SK-N-SH (cell line): ENCODE data around the gene SHB. TPM values are rescaled to one million over a fixed set of nuclear protein-coding genes. Genes with fewer than 3 reads are reported as not detected.

Experiments
- CTCF ChIA-PET: fragments of 300-600, 350-600 bp; formaldehyde crosslinking; extraction: SDS; loops from one replicate; lab custom pipeline; 2021; lab: Yijun Ruan, JAX
- POLR2A ChIA-PET: fragments of 350-600 bp; sonication (Branson Sonifier 250); formaldehyde crosslinking; extraction: SDS; loops from one replicate; lab custom pipeline; 2020; ENCODE audit warnings: antibody characterized with exemption, inconsistent platforms; lab: Yijun Ruan, JAX
- DNase-seq: peaks from one replicate; pipeline ENCODE4 v3.0.0; 2012
- H2AFZ ChIP-seq: fragments of 200-600 bp; sonication (generic); 2 replicates; pipeline ENCODE4 v1.8.1; 2016; ENCODE audit warnings: antibody characterized with exemption, mild to moderate bottlenecking, low read depth
- H3F3A ChIP-seq: fragments of 200-600 bp; sonication (generic); replicated peaks from 2 replicates; pipeline ENCODE3; 2016; ENCODE audit warnings: antibody characterized with exemption, mild to moderate bottlenecking; ENCODE audit not compliant: insufficient read depth
- H3K27ac ChIP-seq, 2 experiments: fragments of 200-500 bp in 1 of 2; fragments of 200-600 bp in 1 of 2; sonication (Bioruptor generic) in 1 of 2; sonication (generic), shearing (Covaris generic) in 1 of 2; 2 replicates each; pipeline versions ENCODE4 v1.5.1 to v1.6.1; 2014 to 2016; ENCODE audit warnings: low read depth in 2 of 2, inconsistent platforms in 1 of 2, low read length in 1 of 2, mild to moderate bottlenecking in 1 of 2, mixed read lengths in 1 of 2
- H3K27me3 ChIP-seq: fragments of 200-600 bp; sonication (generic), shearing (Covaris generic); 2 replicates; pipeline ENCODE4 v1.6.1; 2016; ENCODE audit warnings: mixed run types; ENCODE audit not compliant: insufficient read depth
- H3K36me3 ChIP-seq, 2 experiments: fragments of 200-500 bp in 1 of 2; fragments of 200-600 bp in 1 of 2; sonication (Bioruptor generic) in 1 of 2; sonication (generic) in 1 of 2; replicated peaks in 1 of 2; 2 replicates each; pipeline versions ENCODE3 to v1.5.1; 2014 to 2016; ENCODE audit warnings: low read length in 1 of 2, mild to moderate bottlenecking in 1 of 2; ENCODE audit not compliant: insufficient read depth in 2 of 2, control insufficient read depth in 1 of 2
- H3K4me1 ChIP-seq, 2 experiments: fragments of 200-500 bp in 1 of 2; fragments of 200-600 bp in 1 of 2; sonication (Bioruptor generic) in 1 of 2; sonication (generic), shearing (Covaris generic) in 1 of 2; 2 replicates each; pipeline versions ENCODE4 v1.5.1 to v1.6.1; 2014 to 2016; ENCODE audit warnings: low read depth in 1 of 2, low read length in 1 of 2, mixed run types in 1 of 2; ENCODE audit not compliant: insufficient read depth in 2 of 2, control insufficient read depth in 1 of 2
- H3K4me2 ChIP-seq: fragments of 200-600 bp; sonication (generic), shearing (Covaris generic); 2 replicates; pipeline ENCODE4 v1.6.1; 2017; ENCODE audit warnings: mixed run types
- H3K4me3 ChIP-seq, 2 experiments: fragments of 200-500 bp in 1 of 2; fragments of 200-600 bp in 1 of 2; sonication (Bioruptor generic) in 1 of 2; sonication (generic), shearing (Covaris generic) in 1 of 2; 2 replicates each; pipeline versions ENCODE4 v1.5.1 to v1.8.1; 2014 to 2016; ENCODE audit warnings: low read depth in 2 of 2, inconsistent platforms in 1 of 2, low read length in 1 of 2, mild to moderate bottlenecking in 1 of 2, mixed read lengths in 1 of 2, moderate library complexity in 1 of 2
- H3K79me2 ChIP-seq: fragments of 200-600 bp; sonication (generic); 2 replicates; pipeline ENCODE4 v1.8.1; 2017; ENCODE audit warnings: mild to moderate bottlenecking; ENCODE audit not compliant: insufficient read depth
- H3K9ac ChIP-seq: fragments of 200-600 bp; sonication (generic); 2 replicates; pipeline ENCODE4 v1.6.1; 2017; ENCODE audit warnings: mixed run types
- H3K9me2 ChIP-seq: fragments of 200-600 bp; sonication (generic); 2 replicates; pipeline ENCODE4 v1.6.1; 2017; ENCODE audit warnings: mixed run types
- H3K9me3 ChIP-seq: fragments of 200-600 bp; sonication (generic); 2 replicates; pipeline ENCODE4 v1.6.1; 2017; ENCODE audit warnings: mixed run types, mild to moderate bottlenecking, moderate library complexity
- H4K20me1 ChIP-seq: fragments of 200-600 bp; sonication (generic); 2 replicates; pipeline ENCODE4 v1.6.1; 2017; ENCODE audit warnings: mild to moderate bottlenecking, mixed run types; ENCODE audit not compliant: insufficient read depth
- CHD2 ChIP-seq: fragments of 150-350 bp; IDR thresholded peaks from 2 replicates; pipeline ENCODE4 v1.6.1; 2018; ENCODE audit warnings: low read length; ENCODE audit not compliant: partially characterized antibody
- ELF1 ChIP-seq: IDR thresholded peaks from 2 replicates; pipeline ENCODE4 v1.4.0; 2012
- EP300 ChIP-seq, 2 experiments: IDR thresholded peaks; 2 replicates each; pipeline versions ENCODE4 v1.4.0 to v1.6.1; 2012; ENCODE audit warnings: borderline replicate concordance in 1 of 2, low read depth in 1 of 2, low read length in 1 of 2
- FOSL2 ChIP-seq: IDR thresholded peaks from 2 replicates; pipeline ENCODE4 v1.4.0; 2012; ENCODE audit warnings: low read depth, mild to moderate bottlenecking, moderate library complexity, borderline replicate concordance
- FOXJ3 ChIP-seq: sonication (generic); formaldehyde crosslinking; IDR thresholded peaks from 2 replicates; pipeline ENCODE4 v1.5.1; 2020; ENCODE audit warnings: mild to moderate bottlenecking, missing genetic modification reagents
- GATA2 ChIP-seq: sonication (generic); formaldehyde crosslinking; IDR thresholded peaks from 2 replicates; pipeline ENCODE4 v1.5.0; 2020; ENCODE audit warnings: mild to moderate bottlenecking, missing genetic modification reagents
- JUND ChIP-seq: IDR thresholded peaks from 2 replicates; pipeline ENCODE4 v1.4.0; 2012
- MAX ChIP-seq: IDR thresholded peaks from 2 replicates; pipeline ENCODE4 v1.4.0; 2012; ENCODE audit warnings: low read depth
- NFIC ChIP-seq: IDR thresholded peaks from 2 replicates; pipeline ENCODE4 v1.4.0; 2012; ENCODE audit warnings: borderline replicate concordance
- NRF1 ChIP-seq: IDR thresholded peaks from 2 replicates; pipeline ENCODE4 v1.6.1; 2012; ENCODE audit warnings: low read depth, mild to moderate bottlenecking, low read length
- PBX3 ChIP-seq: IDR thresholded peaks from 2 replicates; pipeline ENCODE4; 2012
- POLR2AphosphoS5 ChIP-seq: IDR thresholded peaks from 2 replicates; pipeline ENCODE4 v1.6.1; 2012; ENCODE audit warnings: low read depth, low read length
- RCOR1 ChIP-seq: fragments of 150-350 bp; IDR thresholded peaks from 2 replicates; pipeline ENCODE4 v1.6.1; 2017; ENCODE audit warnings: antibody characterized with exemption, low read length
- REST ChIP-seq: IDR thresholded peaks from 2 replicates; pipeline ENCODE4 v1.6.1; 2012; ENCODE audit warnings: mild to moderate bottlenecking, low read depth, low read length, moderate library complexity
- RFX5 ChIP-seq: IDR thresholded peaks from 2 replicates; pipeline ENCODE4 v1.6.1; 2012; ENCODE audit warnings: mild to moderate bottlenecking, improper control_type of control experiment, low read length
- SIN3A ChIP-seq: IDR thresholded peaks from 2 replicates; pipeline ENCODE4 v1.6.1; 2012; ENCODE audit warnings: low read depth, mild to moderate bottlenecking, low read length, moderate library complexity, borderline replicate concordance
- TCF12 ChIP-seq: IDR thresholded peaks from 2 replicates; pipeline ENCODE4 v1.4.0; 2012
- TEAD4 ChIP-seq: IDR thresholded peaks from 2 replicates; pipeline ENCODE4 v1.4.0; 2012; ENCODE audit warnings: mild to moderate bottlenecking, borderline replicate concordance; ENCODE audit not compliant: insufficient read depth
- ZBTB33 ChIP-seq: IDR thresholded peaks from 2 replicates; pipeline ENCODE4 v1.4.0; 2012; ENCODE audit warnings: low read depth, borderline replicate concordance
- WGBS: methylation state at CpG from one replicate; pipeline ENCODE4 v1.1.6; 2017; ENCODE audit warnings: low lambda C conversion rate; 5-methylcytosine and 5-hydroxymethylcytosine counted together
- polyA plus RNA-seq, 3 experiments: library from polyadenylated mRNA; depleted of rRNA; stranded (reverse); fragments of >200 nt; gene quantifications; 2 replicates each; pipeline ENCODE4 v1.2.3, GENCODE V29; 2012

Gene SHB
- polyA plus RNA-seq, 1 of the 3 experiments (the other 2 are of a cell fraction): 26.0 TPM

- H3F3A ChIP-seq: peaks cover 43% of the 10 kb centered on the region
- POLR2A ChIA-PET: no interaction called here
- peak; percentile 35 to 69; a peak in 2 of 4 replicates for TF ChIP-seq EP300 (IDR thresholded peaks at IDR 0.05; ENCODE audit: borderline replicate concordance in 1 of 2, low read depth in 1 of 2, low read length in 1 of 2)
- TF ChIP-seq FOSL2: peak; percentile 71
- TF ChIP-seq SIN3A: 0 out of 2 replicates have a peak, but pooled peaks have one; percentile 17
- peak; percentile 64 for TF ChIP-seq POLR2AphosphoS5
- peak; percentile 87 for TF ChIP-seq TCF12
- TF ChIP-seq PBX3: peak; percentile 78
- TF ChIP-seq RFX5: no peak
- no peak for TF ChIP-seq FOXJ3 (CRISPR knock-in tag)
- TF ChIP-seq JUND: peak; percentile 49
- peak; percentile 62; the same call in 1 of the 2 replicates for TF ChIP-seq MAX
- TF ChIP-seq NFIC: peak; percentile 68
- no peak for TF ChIP-seq CHD2
- peak; percentile 85 for TF ChIP-seq TEAD4
- no peak for TF ChIP-seq GATA2 (CRISPR knock-in tag)
- no peaks in the 10 kb centered on the region for H3K27me3 ChIP-seq
- peak overlapping the region; percentile 88 to 100 for H3K27ac ChIP-seq
- no peaks in the 10 kb centered on the region for H4K20me1 ChIP-seq
- no peak for DNase-seq
- WGBS: 68% methylated on average over 6 of the region's 9 CpGs
- no peaks in the 10 kb centered on the region for H3K9me2 ChIP-seq
- H3K79me2 ChIP-seq: peaks cover 67% of the 10 kb centered on the region; the same call in 1 of the 2 replicates
- no peak overlapping the region for H2AFZ ChIP-seq
- peaks cover 48 to 76% of the 10 kb centered on the region in 2 experiments for H3K4me1 ChIP-seq
- H3K4me2 ChIP-seq: peak overlapping the region; percentile 67
- H3K4me3 ChIP-seq: no peak overlapping the region
- no peak overlapping the region for H3K9ac ChIP-seq
- H3K9me3 ChIP-seq: no peaks in the 10 kb centered on the region
- peaks cover 10 to 42% of the 10 kb centered on the region in 2 experiments for H3K36me3 ChIP-seq
- CTCF ChIA-PET: interaction anchor here (0.6 to 1.1 kb wide), 2 partner anchors 17 to 31 kb away, joined by 4 read pairs; no protein-coding TSS in a partner anchor
Measured at GRCh38 chr9:37944671-37945481, 124.2 kb downstream of the SHB start.

- Histone ChIP-seq H3K27me3 (no peaks in the 10 kb centered on the region), H3F3A (peaks cover 49% of the 10 kb centered on the region), H3K9me2 (no peaks in the 10 kb centered on the region), H4K20me1 (no peaks in the 10 kb centered on the region), H3K4me2 (peak overlapping the region; percentile 67), H2AFZ (no peak overlapping the region), H3K79me2 (peaks cover 67% of the 10 kb centered on the region; the same call in 1 of the 2 replicates), H3K4me3 (no peak overlapping the region; a peak in 1 of 4 replicates), H3K9ac (peak overlapping the region; percentile 7; the same call in 1 of the 2 replicates), H3K36me3 (peaks cover 15 to 42% of the 10 kb centered on the region in 2 experiments), H3K27ac (peak overlapping the region; percentile 88 to 100), H3K9me3 (no peaks in the 10 kb centered on the region), H3K4me1 (peaks cover 48 to 79% of the 10 kb centered on the region in 2 experiments)
- DNase-seq: no peak
- 77% methylated on average over 3 of the region's 7 CpGs for WGBS
- ChIA-PET CTCF (no interaction called here), POLR2A (no interaction called here)
- TF ChIP-seq REST: no peak
- no peak for TF ChIP-seq ZBTB33
- no peak for TF ChIP-seq JUND
- TF ChIP-seq SIN3A: no peak
- no peak for TF ChIP-seq PBX3
- no peak for TF ChIP-seq RCOR1
- TF ChIP-seq NRF1: no peak
- no peak for TF ChIP-seq ELF1
- no peak for TF ChIP-seq TCF12
Measured at GRCh38 chr9:37944266-37944650, 124.8 kb downstream of the SHB start.
